NCI-H510A (cell line): Measurements from ENCODE around the gene ZGLP1.
A peak's percentile ranks its signal among the peaks of the same experiment; 100 is the strongest.

Source experiments
- DNase-seq: peaks from one replicate; lab custom pipeline; 2025; lab: John Stamatoyannopoulos, UW

ZGLP1 gene

DNA sequence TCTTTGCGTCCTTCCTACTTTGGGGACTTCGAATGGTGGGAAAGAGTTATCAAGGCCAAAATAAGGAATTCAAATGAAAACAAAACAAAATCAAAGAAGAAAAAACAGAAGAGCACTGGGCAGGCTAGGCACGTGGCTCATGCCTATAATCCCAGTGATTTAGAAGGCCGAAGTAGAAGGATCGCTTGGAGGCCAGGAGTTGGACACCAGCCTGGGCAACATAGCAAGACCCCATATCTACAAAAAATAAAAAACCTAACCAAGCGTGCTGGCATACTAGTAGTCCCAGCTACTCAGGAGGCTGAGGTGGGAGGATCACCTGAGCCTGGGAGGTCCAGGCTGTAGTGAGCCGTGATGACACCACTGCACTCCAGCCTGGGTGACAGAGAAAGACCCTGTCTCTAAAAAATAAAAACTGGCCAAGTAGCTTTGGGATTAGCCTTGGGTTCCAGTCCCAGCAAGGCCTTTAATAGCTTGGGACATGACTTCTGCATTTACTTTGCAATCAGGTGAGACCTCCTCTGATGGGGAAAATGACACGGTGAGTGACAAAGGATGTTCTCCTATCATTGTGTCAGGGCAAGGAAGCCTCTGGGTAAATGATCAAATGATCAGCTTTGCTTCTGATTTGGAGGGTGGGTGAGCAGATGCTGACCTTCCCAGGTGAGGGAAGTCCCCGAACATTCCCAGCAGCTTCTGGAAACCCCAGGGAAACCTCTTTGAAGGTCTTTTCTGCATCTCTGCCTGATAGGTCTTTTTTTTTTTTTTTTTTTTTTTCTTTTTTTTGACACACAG is 31.6 kb downstream of the ZGLP1 start:
- no peak for DNase-seq

GRCh38 chr19:10274589-10274988 is 35.0 kb downstream of the ZGLP1 start:
- no peak for DNase-seq

- no peak for DNase-seq
These were observed 38.0 kb downstream of the ZGLP1 start for GRCh38 chr19:10271543-10272086.

DNA sequence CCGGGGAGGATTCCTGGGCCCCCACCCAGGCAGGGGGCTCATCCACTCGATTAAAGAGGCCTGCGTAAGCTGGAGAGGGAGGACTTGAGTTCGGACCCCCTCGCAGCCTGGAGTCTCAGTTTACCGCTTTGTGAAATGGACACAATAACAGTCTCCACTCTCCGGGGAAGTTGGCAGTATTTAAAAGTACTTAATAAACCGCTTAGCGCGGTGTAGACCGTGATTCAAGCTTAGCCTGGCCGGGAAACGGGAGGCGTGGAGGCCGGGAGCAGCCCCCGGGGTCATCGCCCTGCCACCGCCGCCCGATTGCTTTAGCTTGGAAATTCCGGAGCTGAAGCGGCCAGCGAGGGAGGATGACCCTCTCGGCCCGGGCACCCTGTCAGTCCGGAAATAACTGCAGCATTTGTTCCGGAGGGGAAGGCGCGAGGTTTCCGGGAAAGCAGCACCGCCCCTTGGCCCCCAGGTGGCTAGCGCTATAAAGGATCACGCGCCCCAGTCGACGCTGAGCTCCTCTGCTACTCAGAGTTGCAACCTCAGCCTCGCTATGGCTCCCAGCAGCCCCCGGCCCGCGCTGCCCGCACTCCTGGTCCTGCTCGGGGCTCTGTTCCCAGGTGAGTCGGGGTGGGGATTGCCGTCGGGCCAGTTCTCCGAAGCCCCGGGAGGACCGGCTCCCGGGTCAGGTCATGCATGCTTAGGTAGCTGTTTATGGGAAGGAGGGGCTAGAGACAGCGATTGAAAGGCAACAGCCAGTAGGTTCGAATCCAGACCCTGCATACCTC is 38.8 kb downstream of the ZGLP1 start, which contains the start of gene ICAM1:
Gene ICAM1, plus strand, starts transcription at position 505 of the 779 bp plus-strand sequence. Its CDS starts 40 bp downstream, at position 545.
- no peak for DNase-seq

DNA sequence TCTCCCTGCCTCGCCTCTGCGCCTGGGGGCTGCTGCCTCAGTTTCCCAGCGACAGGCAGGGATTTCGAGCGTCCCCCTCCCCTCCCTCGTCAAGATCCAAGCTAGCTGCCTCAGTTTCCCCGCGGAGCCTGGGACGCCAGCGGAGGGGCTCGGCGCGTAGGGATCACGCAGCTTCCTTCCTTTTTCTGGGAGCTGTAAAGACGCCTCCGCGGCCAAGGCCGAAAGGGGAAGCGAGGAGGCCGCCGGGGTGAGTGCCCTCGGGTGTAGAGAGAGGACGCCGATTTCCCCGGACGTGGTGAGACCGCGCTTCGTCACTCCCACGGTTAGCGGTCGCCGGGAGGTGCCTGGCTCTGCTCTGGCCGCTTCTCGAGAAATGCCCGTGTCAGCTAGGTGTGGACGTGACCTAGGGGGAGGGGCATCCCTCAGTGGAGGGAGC is 39.4 kb downstream of the ZGLP1 start:
- no peak for DNase-seq

GRCh38 chr19:10269333-10270179 is 40.1 kb downstream of the ZGLP1 start:
- no peak for DNase-seq

DNA sequence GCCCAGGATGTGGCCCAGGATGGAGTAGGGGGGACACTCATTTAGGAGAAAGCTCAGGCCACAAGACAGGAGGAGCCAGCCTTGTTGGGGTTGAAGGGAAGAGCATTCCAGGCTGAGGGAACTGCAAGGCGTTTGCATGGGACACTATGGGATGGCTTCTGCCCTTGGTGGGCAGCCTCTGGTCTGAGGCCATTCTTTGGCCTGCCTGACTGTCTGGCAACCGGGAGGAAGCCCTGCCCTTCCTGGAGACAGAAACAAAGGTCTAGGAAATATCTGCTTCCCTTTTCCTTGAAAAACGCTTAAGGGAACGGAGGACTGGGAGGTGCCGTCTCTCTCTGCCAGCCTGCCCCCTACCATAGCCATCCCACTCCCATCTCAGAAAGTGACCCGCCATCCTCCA is 41.5 kb downstream of the ZGLP1 start:
- no peak for DNase-seq

GRCh38 chr19:10266706-10267105 is 42.9 kb downstream of the ZGLP1 start:
- DNase-seq = no peak

DNA sequence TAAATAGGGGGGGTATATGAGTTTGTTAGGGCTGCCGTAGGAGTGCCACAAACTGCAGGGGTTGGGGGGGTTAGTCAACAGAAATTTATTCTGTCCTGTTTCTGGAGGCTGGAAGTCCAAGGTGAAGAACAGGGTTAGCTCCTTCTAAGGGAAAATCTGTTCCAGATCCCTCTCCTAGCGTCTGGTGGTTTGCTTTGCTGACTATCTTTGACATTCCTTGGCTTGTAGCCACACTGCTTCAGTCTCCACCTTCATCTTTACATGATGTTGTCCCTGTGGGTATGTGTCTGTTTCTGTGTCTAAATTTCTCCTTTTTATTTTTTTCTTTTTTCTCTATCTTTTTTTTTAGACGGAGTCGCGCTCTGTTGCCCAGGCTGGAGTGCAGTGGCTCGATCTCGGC is 46.8 kb downstream of the ZGLP1 start:
- no peak for DNase-seq

DNA sequence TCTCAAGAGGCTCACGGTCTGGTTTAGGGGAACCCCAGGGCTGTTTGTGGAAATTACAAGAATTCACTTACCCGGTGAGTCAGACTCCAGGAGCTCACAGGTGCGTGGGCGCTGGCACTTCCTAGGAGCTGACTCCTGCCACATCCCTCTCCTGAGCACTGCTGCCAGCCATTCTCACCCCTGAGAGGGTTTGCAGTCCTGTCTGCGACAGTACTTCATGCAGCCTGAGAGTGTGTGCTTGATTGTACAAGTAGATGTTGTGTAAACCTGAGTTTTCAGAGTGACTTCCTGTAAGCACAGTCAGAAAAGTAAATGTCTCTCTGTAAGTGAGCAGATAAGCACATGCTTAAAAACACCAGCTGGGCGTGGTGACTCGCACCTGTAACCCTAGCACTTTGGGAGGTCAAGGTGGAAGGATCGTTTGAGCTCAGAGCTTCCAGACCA is 49.5 kb downstream of the ZGLP1 start:
- peak; percentile 41 for DNase-seq

DNA sequence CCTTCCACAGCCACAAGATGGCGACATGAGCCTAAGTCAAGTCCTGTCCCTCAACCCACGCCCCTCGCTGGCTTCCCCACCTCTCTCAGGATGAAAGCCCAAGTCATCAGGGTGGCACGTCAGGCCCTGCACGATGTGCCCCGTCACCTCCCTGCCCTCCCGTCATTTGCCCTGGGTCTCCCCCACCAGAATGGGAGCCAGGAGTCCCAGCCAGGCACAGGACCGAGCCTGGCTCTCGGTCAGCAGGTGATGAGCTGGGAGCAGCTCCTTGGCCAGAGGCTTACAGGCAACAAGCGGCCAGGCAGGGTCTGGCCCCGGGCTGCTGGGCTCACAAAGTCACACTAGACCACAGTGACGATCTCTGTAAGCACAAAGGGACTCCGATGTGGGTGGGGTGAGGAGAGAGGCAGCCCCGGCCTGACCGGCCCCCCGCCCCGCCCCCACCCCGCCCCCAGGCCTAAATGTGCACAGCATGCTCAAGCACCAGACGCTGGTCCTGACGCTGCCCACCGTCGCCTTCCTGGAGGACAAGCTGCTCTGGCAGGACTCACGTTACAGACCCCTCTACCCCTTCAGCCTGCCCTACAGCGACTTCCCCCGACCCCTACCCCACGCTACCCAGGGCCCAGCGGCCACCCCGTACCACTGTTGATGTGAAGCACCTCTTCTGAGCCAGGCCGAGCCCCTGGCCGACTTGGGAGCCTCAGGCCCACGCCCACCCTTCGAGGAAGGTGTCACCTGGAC is 50.3 kb downstream of the ZGLP1 start:
- peak; percentile 80 for DNase-seq

DNA sequence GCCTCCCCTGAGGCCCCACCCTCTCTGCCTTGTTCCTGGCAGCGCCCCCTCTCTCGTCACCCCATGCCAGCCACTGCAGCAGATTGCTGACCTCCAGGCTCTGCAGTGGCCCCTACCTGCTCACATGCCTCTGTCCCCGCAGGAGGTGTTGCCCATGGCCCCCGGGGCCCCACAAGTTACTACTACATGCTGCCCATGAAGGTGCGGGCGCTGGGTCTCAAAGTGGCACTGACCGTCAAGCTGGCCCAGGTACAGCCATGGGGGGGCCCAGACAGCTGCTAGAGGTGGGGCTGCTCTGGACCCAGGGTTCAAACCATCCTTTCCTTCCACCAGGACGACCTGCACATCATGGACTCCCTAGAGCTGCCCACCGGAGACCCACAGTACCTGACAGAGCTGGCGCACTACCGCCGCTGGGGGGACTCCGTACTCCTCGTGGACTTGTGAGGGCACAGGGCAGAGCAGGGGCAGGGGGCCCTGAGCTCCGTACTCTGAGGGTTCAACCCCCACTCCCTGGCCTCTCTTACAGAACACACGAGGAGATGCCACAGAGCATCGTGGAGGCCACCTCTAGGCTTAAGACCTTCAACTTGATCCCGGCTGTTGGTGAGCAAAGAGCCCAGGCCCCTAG is 51.4 kb downstream of the ZGLP1 start:
- DNase-seq = no peak

- DNase-seq = no peak
These were observed 52.5 kb downstream of the ZGLP1 start for GRCh38 chr19:10256970-10257615.

GRCh38 chr19:10256551-10256950 is 53.1 kb downstream of the ZGLP1 start:
- DNase-seq = no peak

DNA sequence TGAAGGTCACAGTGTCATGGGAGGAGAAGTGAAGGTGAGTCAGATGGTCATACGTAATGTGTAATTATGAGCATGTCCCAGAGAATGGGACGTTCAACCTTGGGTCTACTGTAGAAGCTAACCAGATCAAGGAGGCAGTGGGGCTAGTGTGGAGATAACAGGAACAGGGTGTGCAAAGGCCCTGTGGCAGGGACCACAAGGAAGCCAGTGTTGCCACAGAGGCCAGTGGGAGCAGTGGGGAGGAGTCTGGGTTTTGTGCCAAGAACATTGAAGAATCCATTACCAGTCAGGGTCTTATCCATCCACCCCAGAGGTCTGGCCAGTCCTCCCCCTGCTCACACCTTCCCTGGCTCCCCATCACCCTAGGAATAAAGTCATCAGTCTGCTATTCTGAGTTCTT is 54.3 kb downstream of the ZGLP1 start:
- no peak for DNase-seq
